Measurements from ENCODE around the gene FOXP1.

DNA sequence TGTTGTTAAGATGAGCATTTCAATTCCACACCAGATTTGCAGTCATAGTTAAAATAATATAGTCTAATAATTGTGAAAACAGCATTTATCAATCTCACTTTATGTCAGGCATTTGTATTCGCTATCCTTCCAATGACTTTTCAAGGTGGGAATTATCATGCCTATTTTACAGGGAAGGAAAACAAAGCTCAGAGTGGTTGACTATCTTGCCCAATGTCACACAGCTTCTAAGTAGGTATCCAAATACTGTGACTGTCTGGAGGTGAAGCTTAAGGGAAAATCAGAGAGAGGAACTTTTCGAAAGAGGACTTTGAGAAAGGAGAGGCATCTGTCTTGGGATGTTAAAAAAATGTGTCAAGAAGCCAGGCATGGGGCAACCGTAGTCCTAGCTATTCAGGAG is 443.1 kb downstream of the FOXP1 start:
- TF ChIP-seq CTCF (conservative IDR thresholded peaks at IDR 0.05 in 1 of 2, IDR thresholded peaks at IDR 0.05 in 1 of 2; ENCODE audit: low read depth in 1 of 2, low read length in 2 of 2) (no peak), EZH2 (IDR thresholded peaks at IDR 0.05; ENCODE audit: low read length, missing control alignments) (no peak)

All from fibroblast of lung (primary cell).